Limb (tissue), 2 donors: Measurements from ENCODE around the gene CCDC40.
A peak's percentile ranks its signal among the peaks of the same experiment; 100 is the strongest.

Experiments
- DNase-seq, 2 donors: peaks; one replicate each; pipeline ENCODE4 v3.0.0-alpha.2; 2016; ENCODE audit errors: extremely low spot score in 2 of 2

Gene CCDC40

DNA sequence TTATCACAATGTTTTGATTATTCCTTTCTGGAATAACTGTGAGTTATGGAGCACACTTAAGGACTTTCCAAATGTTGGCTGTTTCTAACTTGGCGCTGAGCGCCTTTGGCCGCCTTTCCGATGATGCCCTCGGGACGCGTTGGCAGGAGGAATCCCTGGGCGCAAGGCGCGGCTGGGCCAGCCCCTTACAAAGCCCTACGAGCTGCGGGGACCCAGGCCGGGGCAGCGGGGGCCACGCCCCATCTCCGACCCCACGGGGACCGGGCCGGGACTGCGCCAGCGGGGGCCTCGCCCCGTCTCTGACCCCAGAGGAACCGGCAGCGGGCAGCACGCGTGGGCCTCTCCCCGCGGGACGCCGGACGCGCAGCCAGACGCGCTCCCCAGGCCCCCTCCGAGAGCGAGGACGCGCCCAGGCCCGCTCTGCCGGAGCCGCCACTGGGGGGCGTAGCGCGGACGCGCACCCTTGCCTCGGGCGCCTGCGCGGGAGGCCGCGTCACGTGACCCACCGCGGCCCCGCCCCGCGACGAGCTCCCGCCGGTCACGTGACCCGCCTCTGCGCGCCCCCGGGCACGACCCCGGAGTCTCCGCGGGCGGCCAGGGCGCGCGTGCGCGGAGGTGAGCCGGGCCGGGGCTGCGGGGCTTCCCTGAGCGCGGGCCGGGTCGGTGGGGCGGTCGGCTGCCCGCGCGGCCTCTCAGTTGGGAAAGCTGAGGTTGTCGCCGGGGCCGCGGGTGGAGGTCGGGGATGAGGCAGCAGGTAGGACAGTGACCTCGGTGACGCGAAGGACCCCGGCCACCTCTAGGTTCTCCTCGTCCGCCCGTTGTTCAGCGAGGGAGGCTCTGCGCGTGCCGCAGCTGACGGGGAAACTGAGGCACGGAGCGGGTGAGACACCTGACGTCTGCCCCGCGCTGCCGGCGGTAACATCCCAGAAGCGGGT, 64.8 kb downstream of the CCDC40 start, which contains the start of gene GAA:
TSS of gene GAA (plus strand) at position 571 of the 935 bp plus-strand sequence. CDS start 3,006 bp downstream, outside the sequence.
- DNase-seq = peak; percentile 90 to 96

- DNase-seq = peak in 1 of 2 donors; percentile 51
These were observed 65.7 kb downstream of the CCDC40 start for GRCh38 chr17:80101946-80102663.

- DNase-seq = no peak
These were observed 66.4 kb downstream of the CCDC40 start for GRCh38 chr17:80102664-80103448.

DNA sequence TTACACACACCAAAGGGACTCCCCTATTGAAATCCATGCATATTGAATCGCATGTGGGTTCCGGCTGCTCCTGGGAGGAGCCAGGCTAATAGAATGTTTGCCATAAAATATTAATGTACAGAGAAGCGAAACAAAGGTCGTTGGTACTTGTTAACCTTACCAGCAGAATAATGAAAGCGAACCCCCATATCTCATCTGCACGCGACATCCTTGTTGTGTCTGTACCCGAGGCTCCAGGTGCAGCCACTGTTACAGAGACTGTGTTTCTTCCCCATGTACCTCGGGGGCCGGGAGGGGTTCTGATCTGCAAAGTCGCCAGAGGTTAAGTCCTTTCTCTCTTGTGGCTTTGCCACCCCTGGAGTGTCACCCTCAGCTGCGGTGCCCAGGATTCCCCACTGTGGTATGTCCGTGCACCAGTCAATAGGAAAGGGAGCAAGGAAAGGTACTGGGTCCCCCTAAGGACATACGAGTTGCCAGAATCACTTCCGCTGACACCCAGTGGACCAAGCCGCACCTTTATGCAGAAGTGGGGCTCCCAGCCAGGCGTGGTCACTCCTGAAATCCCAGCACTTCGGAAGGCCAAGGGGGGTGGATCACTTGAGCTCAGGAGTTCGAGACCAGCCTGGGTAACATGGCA, 67.1 kb downstream of the CCDC40 start:
- DNase-seq = no peak

GRCh38 chr17:80104321-80104955, 68.0 kb downstream of the CCDC40 start:
- DNase-seq = no peak

GRCh38 chr17:80104956-80105375, 68.5 kb downstream of the CCDC40 start:
- no peak for DNase-seq

DNA sequence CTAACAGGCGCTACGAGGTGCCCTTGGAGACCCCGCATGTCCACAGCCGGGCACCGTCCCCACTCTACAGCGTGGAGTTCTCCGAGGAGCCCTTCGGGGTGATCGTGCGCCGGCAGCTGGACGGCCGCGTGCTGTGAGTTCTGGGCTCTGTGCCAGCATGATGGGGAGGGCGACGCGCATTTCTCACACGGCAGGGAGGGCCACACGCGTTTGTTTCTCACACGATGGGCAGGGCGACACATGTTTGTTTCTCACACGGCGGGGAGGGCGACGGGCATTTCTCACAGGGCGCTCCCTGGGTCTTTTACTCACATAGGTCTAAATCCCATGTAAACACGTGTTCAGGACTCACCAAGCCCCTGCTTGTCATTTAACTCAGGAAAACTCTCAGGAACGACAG, 69.3 kb downstream of the CCDC40 start:
- peak in 1 of 2 donors; percentile 77 for DNase-seq

GRCh38 chr17:80106176-80106575, 69.7 kb downstream of the CCDC40 start:
- DNase-seq = peak in 1 of 2 donors; percentile 55

DNA sequence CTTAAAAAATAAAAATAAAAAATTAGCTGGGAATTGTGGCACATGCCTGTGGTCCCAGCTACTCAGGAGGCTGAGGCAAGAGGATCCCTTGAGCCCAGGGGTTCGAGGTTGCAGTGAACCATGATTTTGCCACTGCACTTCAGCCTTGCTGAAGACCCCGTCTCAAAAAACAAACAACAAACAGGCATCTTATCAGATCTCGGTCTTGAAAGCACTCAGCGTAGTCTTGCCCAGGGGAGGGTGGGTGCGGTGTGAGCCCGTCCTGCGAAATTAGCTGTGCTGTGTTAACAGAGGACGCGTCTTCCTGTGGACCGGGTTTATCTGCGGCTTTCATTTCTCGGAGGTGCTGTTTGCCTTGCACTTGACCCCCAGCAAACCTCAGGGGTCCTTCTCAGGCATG, 70.3 kb downstream of the CCDC40 start:
- no peak for DNase-seq

- no peak for DNase-seq
These were observed 71.0 kb downstream of the CCDC40 start for GRCh38 chr17:80107231-80108021.

- DNase-seq = no peak
These were observed 71.9 kb downstream of the CCDC40 start for GRCh38 chr17:80108036-80108971.

DNA sequence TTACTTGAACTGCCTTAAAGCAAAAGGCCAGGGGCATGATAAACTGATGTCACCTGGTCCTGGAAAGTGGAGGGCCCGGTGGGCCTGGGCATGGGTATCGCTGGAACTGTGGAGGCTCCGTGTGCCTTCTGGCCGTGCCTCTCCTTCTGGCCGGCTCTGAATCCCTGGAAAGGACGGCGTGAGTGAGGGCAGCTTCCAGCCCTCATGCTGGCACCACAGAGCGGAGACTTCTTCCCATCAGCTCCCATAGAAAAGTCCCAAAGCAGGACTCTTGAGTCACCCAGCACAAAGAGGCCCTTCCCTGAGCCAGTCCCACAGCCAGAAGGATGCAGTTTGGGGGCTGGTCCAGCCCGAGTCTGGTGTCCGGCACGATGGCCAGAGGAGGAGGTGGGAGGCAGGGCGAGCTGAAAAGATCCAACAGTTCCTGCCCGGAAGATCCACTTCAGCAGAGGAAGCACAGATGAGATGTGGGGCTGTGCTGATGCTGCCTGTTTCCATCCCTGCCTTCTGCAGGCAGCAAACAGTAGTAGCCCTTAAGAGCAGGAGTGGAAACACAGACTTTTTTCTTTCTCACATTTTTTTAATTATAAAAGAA, 72.7 kb downstream of the CCDC40 start:
- DNase-seq = no peak

- no peak for DNase-seq
These were observed 73.4 kb downstream of the CCDC40 start for GRCh38 chr17:80109713-80110446.

DNA sequence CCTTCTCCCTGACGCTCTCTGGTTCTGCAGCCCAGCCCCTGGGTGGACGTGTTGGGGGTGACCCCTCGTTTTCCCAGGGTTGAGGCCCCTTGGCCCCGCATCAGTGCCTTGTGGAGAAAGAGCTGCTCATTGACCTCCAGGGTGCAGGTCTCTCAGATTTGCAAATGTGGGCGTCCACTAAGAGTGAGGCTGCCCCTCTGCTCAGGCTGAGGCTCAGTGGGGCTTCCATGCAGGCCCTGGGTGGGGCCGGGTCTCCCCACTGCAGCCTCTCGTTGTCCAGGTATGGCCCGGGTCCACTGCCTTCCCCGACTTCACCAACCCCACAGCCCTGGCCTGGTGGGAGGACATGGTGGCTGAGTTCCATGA, 74.0 kb downstream of the CCDC40 start:
- DNase-seq = no peak

DNA sequence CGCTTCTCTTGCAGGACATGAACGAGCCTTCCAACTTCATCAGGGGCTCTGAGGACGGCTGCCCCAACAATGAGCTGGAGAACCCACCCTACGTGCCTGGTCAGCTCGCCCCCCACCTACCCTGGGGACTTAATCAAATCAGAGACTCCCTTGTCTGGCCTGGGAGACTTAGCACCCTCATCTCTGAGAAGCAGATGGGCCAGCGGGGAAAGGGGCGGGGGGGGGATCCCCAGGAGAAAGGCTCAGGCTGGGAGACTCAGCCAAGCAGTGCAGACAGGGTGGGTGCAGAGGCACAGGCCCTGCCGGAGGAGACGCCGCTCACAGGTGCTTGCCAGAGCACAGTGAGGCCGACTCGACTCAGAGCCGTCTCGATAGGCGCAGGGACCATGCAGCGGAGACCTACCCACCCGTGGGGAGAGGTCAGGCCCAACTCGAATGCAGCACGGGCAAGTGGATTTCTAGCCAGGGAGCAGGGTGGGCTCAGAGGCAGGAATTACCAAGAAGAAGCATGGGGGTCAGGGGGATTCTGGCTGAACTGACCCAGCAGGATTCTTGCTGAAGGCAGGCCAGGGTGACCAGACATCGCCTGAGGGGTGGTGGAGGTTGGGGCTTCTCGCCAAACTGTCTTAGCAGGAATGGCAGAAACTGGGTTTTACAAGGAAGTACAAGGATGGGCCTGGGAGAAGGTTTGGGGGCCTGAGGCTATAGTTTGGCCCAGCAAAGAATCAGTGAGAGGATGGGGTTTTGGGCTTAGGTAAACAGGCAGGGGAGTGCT, 74.7 kb downstream of the CCDC40 start:
- DNase-seq = no peak

DNA sequence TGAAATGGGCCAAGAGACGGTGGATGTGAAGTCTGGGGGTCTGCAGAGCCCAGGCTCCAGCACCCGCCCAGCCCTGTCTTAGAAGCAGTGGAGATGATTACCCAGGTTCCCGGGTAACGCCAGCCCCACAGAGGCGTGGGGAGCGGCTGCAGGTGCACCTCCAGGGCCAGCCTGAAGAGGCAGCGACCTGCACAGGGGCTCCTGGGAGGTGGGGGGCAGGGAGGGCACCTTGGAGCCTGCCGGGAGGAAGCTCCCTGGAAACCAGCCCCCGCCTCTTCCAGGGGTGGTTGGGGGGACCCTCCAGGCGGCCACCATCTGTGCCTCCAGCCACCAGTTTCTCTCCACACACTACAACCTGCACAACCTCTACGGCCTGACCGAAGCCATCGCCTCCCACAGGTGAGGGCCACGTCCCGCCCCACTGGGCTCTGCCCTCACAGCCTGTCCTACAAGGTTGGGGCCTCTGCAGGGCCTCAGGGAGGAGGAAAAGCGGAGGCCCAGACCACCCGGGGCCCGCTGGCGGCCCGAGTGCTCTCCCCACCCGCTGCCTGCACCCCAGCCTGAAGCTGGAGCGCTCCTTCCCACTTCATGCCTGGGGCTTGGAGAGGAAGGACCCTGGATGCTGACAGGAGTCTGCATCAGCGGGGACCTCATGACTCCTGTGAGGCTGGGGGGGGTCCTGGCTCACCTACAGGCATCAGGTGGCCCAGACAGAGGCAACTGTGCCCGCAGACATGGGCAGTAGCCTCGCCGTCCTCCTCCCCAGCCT, 75.4 kb downstream of the CCDC40 start:
- no peak for DNase-seq
